AG04449 (cell line): Measurements from ENCODE around the gene CACNG6.
"Not testable (repeated sequence)": the region's sequence is repeated elsewhere in the genome, so short reads cannot be mapped to it uniquely, and the experiment has no call there.

Experiments used
- CTCF ChIA-PET: fragments of 350-600 bp; formaldehyde crosslinking; extraction: SDS; loops from one replicate; lab custom pipeline; 2021; ENCODE audit warnings: antibody characterized with exemption; lab: Yijun Ruan, JAX
- POLR2A ChIA-PET: fragments of 400-600, 350-600 bp; formaldehyde crosslinking; extraction: SDS; loops from one replicate; lab custom pipeline; 2020; ENCODE audit warnings: antibody characterized with exemption, inconsistent platforms; lab: Yijun Ruan, JAX
- DNase-seq: peaks from one replicate; pipeline ENCODE4 v3.0.0-alpha.2; 2010; ENCODE audit warnings: low read depth, low spot score
- H3K4me3 ChIP-seq: 2 replicates; pipeline ENCODE4 v1.5.1; 2011; ENCODE audit warnings: low read depth, mild to moderate bottlenecking, control low read depth, low read length
- CTCF ChIP-seq: IDR thresholded peaks from one replicate; pipeline ENCODE4 v1.5.1; 2011; ENCODE audit warnings: mild to moderate bottlenecking, moderate library complexity, low read length, control low read depth, inconsistent platforms; ENCODE audit not compliant: insufficient read depth; ENCODE audit errors: missing control alignments

The CACNG6 gene

GRCh38 chr19:54029930-54030490 lies 38.6 kb downstream of the CACNG6 start:
- POLR2A ChIA-PET = no interaction called here
- no peak overlapping the region for H3K4me3 ChIP-seq
- CTCF ChIA-PET = interaction anchor here (0.6 to 11.4 kb wide), 27 partner anchors 7 to 241 kb away, joined by 3 to 170 read pairs (median 5); no protein-coding TSS in a partner anchor
- peak; percentile 69 for TF ChIP-seq CTCF
- no peak for DNase-seq

GRCh38 chr19:54030895-54031586 lies 39.6 kb downstream of the CACNG6 start:
- ChIA-PET CTCF (interaction anchor here (1.0 to 11.4 kb wide), 11 partner anchors 8 to 836 kb away, joined by 3 to 170 read pairs (median 7); no protein-coding TSS in a partner anchor), POLR2A (no interaction called here)
- no peak for DNase-seq
- peak; percentile 39 for TF ChIP-seq CTCF
- no peak overlapping the region for H3K4me3 ChIP-seq

DNA sequence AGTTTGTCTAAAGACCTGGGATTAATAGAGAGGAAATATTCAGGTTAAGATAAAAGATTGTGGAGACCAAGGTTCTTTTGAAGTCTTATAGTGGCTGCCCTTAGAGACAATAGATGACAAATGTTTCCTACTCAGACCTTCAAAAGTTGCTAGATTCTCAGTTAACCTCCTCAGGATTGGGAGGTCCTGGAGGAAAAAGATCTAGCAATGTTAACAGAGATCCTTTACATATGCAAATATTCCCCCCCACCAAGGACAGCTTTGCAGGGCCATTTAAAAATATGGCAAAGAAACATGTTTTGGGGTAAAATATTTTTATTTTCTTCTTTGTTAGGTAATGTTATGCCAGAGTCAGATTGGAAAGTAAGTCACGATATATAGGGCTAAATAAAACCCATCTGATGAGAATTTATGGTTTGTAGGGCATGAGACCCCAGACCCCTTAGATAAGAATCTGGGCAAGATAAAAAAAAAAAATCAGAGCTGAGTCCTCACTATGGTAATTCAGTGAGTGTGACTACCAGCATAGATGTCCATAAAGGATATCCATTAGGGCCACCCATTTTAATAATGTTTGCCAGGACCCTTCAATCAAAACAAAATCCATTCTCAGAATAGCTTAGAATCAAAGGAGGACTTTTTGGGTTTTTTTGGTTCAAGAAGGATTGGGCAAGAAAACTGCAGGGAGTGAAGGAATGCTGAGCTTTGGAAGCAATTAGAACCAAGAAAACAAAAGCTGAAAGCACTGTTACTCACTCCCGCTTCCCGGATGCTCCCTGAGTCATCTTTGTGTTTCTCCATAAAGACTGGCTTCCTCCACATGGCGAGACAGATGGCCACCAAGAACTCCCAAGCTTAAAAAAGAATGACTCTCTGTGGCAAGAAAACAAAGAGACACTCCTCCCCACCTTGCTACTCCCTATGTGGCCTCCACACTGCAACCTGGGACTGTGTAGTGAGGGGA lies 44.1 kb downstream of the CACNG6 start:
- H3K4me3 ChIP-seq = no peak overlapping the region
- no peak for TF ChIP-seq CTCF
- CTCF ChIA-PET = interaction anchor here (0.8 to 2.8 kb wide), 6 partner anchors 9 to 242 kb away, joined by 3 to 33 read pairs (median 4); partner anchors contain the start of gene MYADM
- DNase-seq = peak; percentile 29
- POLR2A ChIA-PET = no interaction called here

DNA sequence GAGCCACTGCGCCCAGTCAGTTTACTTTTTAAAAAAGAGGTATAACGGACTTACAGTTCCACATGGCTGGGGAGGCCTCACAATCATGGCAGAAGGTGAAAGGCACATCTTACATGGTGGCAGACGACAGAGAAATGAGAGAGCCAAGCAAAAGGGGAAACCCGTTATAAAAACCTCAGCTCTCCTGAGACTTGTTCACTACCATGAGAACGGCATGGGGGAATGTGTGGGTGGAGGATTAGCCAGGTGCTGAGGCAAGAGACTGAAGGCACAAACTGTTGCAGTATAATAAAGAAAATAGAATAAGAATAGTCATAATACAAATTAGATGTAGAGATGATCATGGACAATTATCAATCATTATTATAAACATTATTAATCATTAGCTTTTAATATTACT lies 45.1 kb downstream of the CACNG6 start:
- CTCF ChIA-PET = interaction anchor here (1.5 to 2.8 kb wide), 2 partner anchors 12 to 244 kb away, joined by 12 to 33 read pairs; no protein-coding TSS in a partner anchor
- DNase-seq, POLR2A ChIA-PET, H3K4me3 ChIP-seq: not testable (repeated sequence)

DNA sequence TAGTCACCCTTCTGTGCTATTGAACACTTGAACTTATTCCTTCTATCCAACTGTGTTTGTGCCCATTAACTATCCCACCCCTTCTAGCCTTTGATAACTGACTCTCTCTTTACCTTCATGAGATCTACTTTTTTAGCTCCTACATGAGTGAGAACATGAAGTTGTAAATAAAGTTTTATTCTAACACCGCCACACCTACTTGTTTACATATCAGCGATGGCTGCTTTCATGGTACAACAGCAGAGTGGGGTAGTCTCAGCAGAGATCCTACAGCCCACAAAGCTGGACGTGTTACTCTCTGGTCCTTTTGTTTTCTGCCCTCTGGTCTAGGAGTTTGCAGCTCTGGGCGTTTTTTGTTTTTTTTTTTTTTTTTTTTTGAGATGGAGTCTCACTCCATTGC lies 48.6 kb downstream of the CACNG6 start:
- ChIA-PET POLR2A (no interaction called here), CTCF (interaction anchor here (0.8 to 2.3 kb wide), 4 partner anchors 10 to 247 kb away, joined by 3 to 10 read pairs (median 5); no protein-coding TSS in a partner anchor)
- H3K4me3 ChIP-seq = no peak overlapping the region
- DNase-seq = no peak
- TF ChIP-seq CTCF = no peak

- no peak for TF ChIP-seq CTCF
- no peak overlapping the region for H3K4me3 ChIP-seq
- no peak for DNase-seq
- CTCF ChIA-PET = interaction anchor here (0.6 to 2.4 kb wide), 5 partner anchors 11 to 249 kb away, joined by 3 to 7 read pairs (median 4); no protein-coding TSS in a partner anchor
- POLR2A ChIA-PET = no interaction called here
These were observed 50.7 kb downstream of the CACNG6 start for GRCh38 chr19:54041969-54042606.
